Caco-2 (cell line): ENCODE results near the gene CRACR2A. TPM values are rescaled to one million over a fixed set of nuclear protein-coding genes. Genes with fewer than 3 reads are reported as not detected.

Source experiments
- BruUV-seq: library from RNA; stranded (reverse); fragments of 400-500 nt; replicated peaks from 2 replicates; lab custom pipeline; 2021; lab: Mats Ljungman, UMichigan
- CTCF ChIA-PET: fragments of 300-600 bp; sonication (Branson Sonifier 250); formaldehyde crosslinking; loops from one replicate; lab custom pipeline; 2022; ENCODE audit warnings: antibody characterized with exemption; lab: Charles Lee
- POLR2A ChIA-PET: fragments of 300-600 bp; sonication (Branson Sonifier 250); formaldehyde crosslinking; loops from one replicate; lab custom pipeline; 2022; ENCODE audit warnings: antibody characterized with exemption; lab: Charles Lee
- DNase-seq, 2 experiments: peaks; one replicate each; pipeline versions ENCODE4 v3.0.0 to v3.0.0-alpha.2; 2020 to 2022
- H3K27me3 ChIP-seq: replicated peaks from 2 replicates; pipeline ENCODE4 v1.6.0; 2011; ENCODE audit warnings: low read length; ENCODE audit not compliant: control insufficient read depth, insufficient read depth
- H3K36me3 ChIP-seq: 2 replicates; pipeline ENCODE4 v1.5.1; 2011; ENCODE audit warnings: low read length; ENCODE audit not compliant: control insufficient read depth, insufficient read depth
- H3K4me1 ChIP-seq: fragments of 250-450 bp; sonication (Bioruptor Pico); 2 replicates; pipeline ENCODE4 v1.5.1; 2020; ENCODE audit warnings: mild to moderate bottlenecking
- H3K4me3 ChIP-seq: 2 replicates; pipeline ENCODE4 v1.5.1; 2011; ENCODE audit warnings: low read depth, mild to moderate bottlenecking, control low read depth, low read length
- H3K9me3 ChIP-seq: fragments of 250-450 bp; sonication (Bioruptor Pico); 2 replicates; pipeline ENCODE4 v1.5.1; 2020; ENCODE audit warnings: mild to moderate bottlenecking, moderate library complexity
- H3K27ac Mint-ChIP-seq: one replicate; pipeline ENCODE4 v1.8.0; 2022; ENCODE audit warnings: mixed read lengths; ENCODE audit not compliant: unreplicated experiment
- H3K27me3 Mint-ChIP-seq: one replicate; pipeline ENCODE4 v1.8.0; 2022; ENCODE audit warnings: mixed read lengths; ENCODE audit not compliant: insufficient read depth, unreplicated experiment
- H3K36me3 Mint-ChIP-seq: one replicate; pipeline ENCODE4 v1.8.0; 2022; ENCODE audit warnings: mild to moderate bottlenecking, mixed read lengths; ENCODE audit not compliant: insufficient read depth, unreplicated experiment
- H3K4me1 Mint-ChIP-seq: one replicate; pipeline ENCODE4 v1.8.0; 2022; ENCODE audit warnings: low read depth, mixed read lengths; ENCODE audit not compliant: unreplicated experiment
- H3K4me3 Mint-ChIP-seq: one replicate; pipeline ENCODE4 v1.8.0; 2022; ENCODE audit warnings: mild to moderate bottlenecking, moderate library complexity, mixed read lengths; ENCODE audit not compliant: unreplicated experiment
- H3K9me3 Mint-ChIP-seq: one replicate; pipeline ENCODE4 v1.8.0; 2022; ENCODE audit warnings: mixed read lengths; ENCODE audit not compliant: unreplicated experiment
- CTCF ChIP-seq, 2 experiments: fragments of 200-600 bp in 1 of 2; IDR thresholded peaks; 1 replicate in 1 of 2; 2 replicates in 1 of 2; pipeline versions ENCODE4 v1.5.1 to v1.8.0; 2011 to 2022; ENCODE audit warnings: antibody characterized with exemption in 1 of 2, control low read depth in 1 of 2, inconsistent platforms in 1 of 2, low read depth in 1 of 2, low read length in 1 of 2, mild to moderate bottlenecking in 1 of 2, moderate library complexity in 1 of 2; ENCODE audit not compliant: insufficient read depth in 1 of 2, severe bottlenecking in 1 of 2, unreplicated experiment in 1 of 2
- intact Hi-C: fragments of 100-400 bp; cut with micrococcal nuclease; formaldehyde crosslinking; loops from one replicate; pipeline ENCODE4 v1.10.0; 2022; ENCODE audit not compliant: unreplicated experiment
- total RNA-seq: library from RNA; stranded (reverse); gene quantifications from 2 replicates; pipeline ENCODE4 v1.2.3, GENCODE V29; 2022

CRACR2A gene
- total RNA-seq, 1 experiment from 2014 or later = 16.5 TPM

DNA sequence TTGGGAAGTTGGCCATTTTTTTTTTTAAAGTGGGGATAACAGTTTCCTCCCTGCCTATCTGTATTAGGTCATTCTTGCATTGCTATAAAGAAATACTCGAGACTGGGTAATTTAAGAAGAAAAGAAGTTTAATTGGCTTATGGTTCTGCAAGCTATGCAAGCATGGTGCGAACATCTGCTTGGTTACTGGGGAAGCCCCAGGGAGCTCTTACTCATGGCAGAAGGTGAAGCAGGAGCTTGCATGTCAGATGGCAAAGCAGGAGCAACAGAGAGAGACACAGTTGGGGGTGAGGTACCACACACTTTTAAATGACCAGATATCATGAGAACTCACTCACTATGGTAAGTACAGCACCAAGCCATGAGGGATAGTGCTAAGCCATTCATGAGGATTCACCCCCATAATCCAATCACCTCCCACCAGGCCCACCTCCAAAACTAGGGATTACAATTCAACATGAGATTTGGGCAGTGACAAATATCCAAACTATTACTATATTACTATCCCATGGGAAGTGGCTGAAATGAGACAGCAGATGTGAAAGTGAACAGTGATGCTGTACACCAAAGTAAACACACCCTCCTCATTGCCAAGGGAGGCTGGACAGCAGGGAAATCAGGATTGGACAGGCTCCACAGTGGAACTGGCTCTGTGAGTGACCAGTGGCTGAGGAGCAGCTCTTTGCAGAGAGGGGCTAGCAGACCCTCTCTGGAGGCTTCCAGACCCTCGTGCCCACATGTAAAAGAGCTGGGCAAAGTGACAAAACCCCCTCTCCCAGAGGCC lies 40.5 kb downstream of the CRACR2A start:
- Mint-ChIP-seq H3K27me3 (no peaks in the 10 kb centered on the region), H3K27ac (no peak overlapping the region), H3K4me3 (no peak overlapping the region), H3K9me3 (no peaks in the 10 kb centered on the region), H3K4me1 (no peaks in the 10 kb centered on the region), H3K36me3 (no peaks in the 10 kb centered on the region)
- POLR2A ChIA-PET = no interaction called here
- Histone ChIP-seq H3K27me3 (no peaks in the 10 kb centered on the region), H3K9me3 (no peaks in the 10 kb centered on the region), H3K36me3 (no peaks in the 10 kb centered on the region), H3K4me1 (no peaks in the 10 kb centered on the region), H3K4me3 (no peak overlapping the region)
- CTCF ChIA-PET = interaction anchor here (0.6 kb wide), 1 partner anchor 122 kb away, joined by 6 read pairs; no protein-coding TSS in a partner anchor
- intact Hi-C loops = no loop called here
- BruUV-seq = no TSS peak
- TF ChIP-seq CTCF (IDR thresholded peaks at IDR 0.05; ENCODE audit: insufficient read depth in 1 of 2, low read depth in 1 of 2, low read length in 1 of 2, severe bottlenecking in 1 of 2, unreplicated experiment in 1 of 2) = no peak
- no peak for DNase-seq

DNA sequence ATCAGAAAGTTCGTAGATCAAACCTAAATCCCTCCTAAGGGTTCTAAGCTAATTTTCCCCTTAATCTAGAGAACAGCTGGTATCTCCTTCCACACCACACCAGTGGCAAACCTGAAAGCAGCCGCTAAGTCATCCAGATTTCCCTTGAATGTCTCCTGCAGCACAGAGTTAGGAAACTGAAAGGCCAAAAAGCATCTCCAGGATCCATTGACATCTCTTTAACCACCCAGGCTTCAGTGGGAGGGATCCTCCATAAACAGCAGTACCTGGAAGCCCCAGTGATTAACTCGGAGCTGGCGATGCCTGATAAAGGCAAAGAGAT lies 47.6 kb downstream of the CRACR2A start:
- DNase-seq = no peak
- H3K4me3 ChIP-seq = no peak overlapping the region
- no peak overlapping the region for H3K27ac Mint-ChIP-seq
- no peak for TF ChIP-seq CTCF (IDR thresholded peaks at IDR 0.05; ENCODE audit: insufficient read depth in 1 of 2, low read depth in 1 of 2, low read length in 1 of 2, severe bottlenecking in 1 of 2, unreplicated experiment in 1 of 2)
- intact Hi-C loops = no loop called here
- H3K4me1 ChIP-seq = no peaks in the 10 kb centered on the region
- peaks cover 5% of the 10 kb centered on the region; the same call in 1 of the 2 replicates for H3K9me3 ChIP-seq
- H3K4me1 Mint-ChIP-seq = no peaks in the 10 kb centered on the region
- no peaks in the 10 kb centered on the region for H3K27me3 ChIP-seq
- H3K36me3 Mint-ChIP-seq = no peaks in the 10 kb centered on the region
- no TSS peak for BruUV-seq
- CTCF ChIA-PET = no interaction called here
- POLR2A ChIA-PET = no interaction called here
- peaks cover 7% of the 10 kb centered on the region for H3K9me3 Mint-ChIP-seq
- H3K27me3 Mint-ChIP-seq = no peaks in the 10 kb centered on the region
- no peak overlapping the region for H3K4me3 Mint-ChIP-seq
- H3K36me3 ChIP-seq = no peaks in the 10 kb centered on the region

DNA sequence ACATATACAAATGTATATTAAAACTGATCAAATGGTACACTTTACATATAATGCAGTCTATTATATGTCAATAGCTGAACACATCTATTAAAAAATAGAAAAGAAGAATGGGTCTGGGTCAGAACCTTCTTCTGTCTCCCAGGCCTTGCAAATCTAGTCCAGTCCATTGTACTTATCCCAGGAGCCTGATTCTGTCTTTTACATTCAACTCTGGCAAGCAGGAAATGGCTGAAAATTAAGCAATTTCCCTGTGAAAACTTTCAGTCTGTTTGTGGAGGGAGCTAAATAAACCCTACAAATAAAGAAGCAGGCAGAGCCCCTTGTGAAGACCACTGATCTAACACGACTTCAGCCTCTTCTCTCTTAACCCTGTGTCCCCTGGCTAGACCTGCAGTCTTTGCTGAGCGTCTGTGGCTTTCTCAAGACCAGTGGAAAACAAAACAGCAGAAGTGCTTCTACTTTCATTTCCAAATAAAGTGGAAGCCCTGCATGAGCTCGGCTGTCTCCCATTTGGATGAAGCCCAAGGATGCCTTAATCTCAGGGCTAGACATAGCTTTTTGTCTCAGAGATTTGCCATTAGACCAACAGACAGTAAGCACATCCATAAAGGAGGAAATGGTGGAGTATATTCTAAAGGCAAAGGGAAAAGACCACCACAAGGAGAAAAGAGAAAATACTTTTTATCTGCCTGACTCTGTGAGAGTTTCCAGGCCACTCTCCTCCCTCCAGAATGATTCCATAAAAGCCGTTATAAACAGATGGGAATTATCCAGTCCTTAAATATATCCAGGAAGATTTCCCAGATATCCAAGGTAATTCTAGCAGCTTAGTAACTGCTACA lies 48.2 kb downstream of the CRACR2A start:
- no peaks in the 10 kb centered on the region for H3K27me3 ChIP-seq
- intact Hi-C loops = no loop called here

More for the DNA sequence above, 48.2 kb downstream of the CRACR2A start:
- no TSS peak for BruUV-seq
- Mint-ChIP-seq H3K4me1 (no peaks in the 10 kb centered on the region), H3K27ac (no peak overlapping the region), H3K9me3 (peaks cover 7% of the 10 kb centered on the region), H3K36me3 (no peaks in the 10 kb centered on the region), H3K4me3 (no peak overlapping the region), H3K27me3 (no peaks in the 10 kb centered on the region)
- DNase-seq = no peak
- POLR2A ChIA-PET = no interaction called here
- Histone ChIP-seq H3K36me3 (no peaks in the 10 kb centered on the region), H3K4me1 (no peaks in the 10 kb centered on the region), H3K9me3 (peaks cover 5% of the 10 kb centered on the region; the same call in 1 of the 2 replicates), H3K4me3 (no peak overlapping the region)
- CTCF ChIA-PET = no interaction called here
- no peak for TF ChIP-seq CTCF (IDR thresholded peaks at IDR 0.05; ENCODE audit: insufficient read depth in 1 of 2, low read depth in 1 of 2, low read length in 1 of 2, severe bottlenecking in 1 of 2, unreplicated experiment in 1 of 2)
